Astrocyte of the spinal cord (primary cell): Measurements from ENCODE around the gene GDNF.
A peak's percentile ranks its signal among the peaks of the same experiment; 100 is the strongest.
"Not testable (repeated sequence)": the region's sequence is repeated elsewhere in the genome, so short reads cannot be mapped to it uniquely, and the experiment has no call there.

Experiments used
- DNase-seq: peaks from one replicate; pipeline ENCODE4 v3.0.0; 2011; ENCODE audit warnings: low read depth, low spot score
- H3K4me3 ChIP-seq: 2 replicates; pipeline ENCODE4 v1.5.1; 2011; ENCODE audit warnings: low read depth, mild to moderate bottlenecking, low read length, moderate library complexity
- CTCF ChIP-seq: IDR thresholded peaks from 2 replicates; pipeline ENCODE4 v1.5.1; 2012; ENCODE audit warnings: low read depth, mild to moderate bottlenecking, low read length, inconsistent platforms
- in situ Hi-C: cut with HindIII; loops from 2 replicates; pipeline ENCODE4 v1.10.0; 2017; ENCODE audit warnings: low sequenced_read_pairs

The GDNF gene

GRCh38 chr5:37876245-37876644, 36.4 kb upstream of the GDNF start:
- DNase-seq: no peak
- H3K4me3 ChIP-seq: no peak overlapping the region
- in situ Hi-C loops: no loop called here
- no peak for TF ChIP-seq CTCF

GRCh38 chr5:37875051-37875787, 35.4 kb upstream of the GDNF start:
- H3K4me3 ChIP-seq: no peak overlapping the region
- TF ChIP-seq CTCF: no peak
- DNase-seq: peak; percentile 91
- in situ Hi-C loops: no loop called here

GRCh38 chr5:37873988-37874387, 34.1 kb upstream of the GDNF start:
- DNase-seq: no peak
- H3K4me3 ChIP-seq: no peak overlapping the region
- in situ Hi-C loops: no loop called here
- no peak for TF ChIP-seq CTCF

GRCh38 chr5:37871023-37871815, 31.4 kb upstream of the GDNF start:
- in situ Hi-C loops: no loop called here
- no peak for TF ChIP-seq CTCF
- DNase-seq: peak; percentile 51
- no peak overlapping the region for H3K4me3 ChIP-seq

- in situ Hi-C loops: no loop called here
- no peak for TF ChIP-seq CTCF
- no peak for DNase-seq
- H3K4me3 ChIP-seq: no peak overlapping the region
Measured at GRCh38 chr5:37869216-37869615, 29.4 kb upstream of the GDNF start.

GRCh38 chr5:37867654-37868053, 27.8 kb upstream of the GDNF start:
- in situ Hi-C loops: no loop called here
- peak; percentile 23 for DNase-seq
- H3K4me3 ChIP-seq: no peak overlapping the region
- TF ChIP-seq CTCF: no peak

GRCh38 chr5:37862907-37863306, 23.1 kb upstream of the GDNF start:
- DNase-seq, in situ Hi-C loops, H3K4me3 ChIP-seq: not testable (repeated sequence)
